B cell (primary cell): Measurements from ENCODE around the gene ZNF622. TPM values are rescaled to one million over a fixed set of nuclear protein-coding genes. Genes with fewer than 3 reads are reported as not detected.

Source experiments
- ATAC-seq: fragments of 200-7000 bp; cut with Tn5 transposase; one replicate; pipeline ENCODE4 v1.10.0; 2021; ENCODE audit warnings: low read depth, mild to moderate bottlenecking, moderate number of reproducible peaks, moderate library complexity
- CTCF ChIA-PET: fragments of 350-600 bp; sonication (Branson Sonifier 250); formaldehyde crosslinking; loops from one replicate; lab custom pipeline; 2021; ENCODE audit warnings: antibody characterized with exemption, inconsistent platforms; lab: Charles Lee
- POLR2A ChIA-PET: fragments of 350-600 bp; sonication (Branson Sonifier 250); formaldehyde crosslinking; loops from one replicate; lab custom pipeline; 2021; ENCODE audit warnings: antibody characterized with exemption; lab: Charles Lee
- DNase-seq: peaks from one replicate; pipeline ENCODE4 v3.0.0; 2013
- H2AFZ ChIP-seq: 2 replicates; pipeline ENCODE4 v1.6.1; 2012; ENCODE audit warnings: mild to moderate bottlenecking, low read depth, low read length; ENCODE audit not compliant: insufficient read depth, poor library complexity, severe bottlenecking
- H3K27ac ChIP-seq, 2 donors: 1 replicate in 1 of 2; 2 replicates in 1 of 2; pipeline ENCODE4 v1.5.1; 2012 to 2013; ENCODE audit warnings: low read length in 2 of 2, mild to moderate bottlenecking in 2 of 2, moderate library complexity in 1 of 2
- H3K27me3 ChIP-seq, 4 experiments: fragments of 200-600 bp in 1 of 4; sonication (generic) in 1 of 4; replicated peaks in 1 of 4; 1 replicate in 2 of 4; 2 replicates in 2 of 4; pipeline versions ENCODE4 v1.6.1 to v1.7.0; 2013 to 2016; ENCODE audit warnings: low read length in 3 of 4, mild to moderate bottlenecking in 2 of 4, mixed read lengths in 1 of 4, moderate library complexity in 1 of 4; ENCODE audit not compliant: insufficient read depth in 4 of 4, control insufficient read depth in 3 of 4; ENCODE audit errors: control extremely low read depth in 1 of 4
- H3K36me3 ChIP-seq, 2 experiments: replicated peaks in 1 of 2; 1 replicate in 1 of 2; 2 replicates in 1 of 2; pipeline versions ENCODE4 v1.6.1 to v1.7.1; 2013; ENCODE audit warnings: low read length in 1 of 2; ENCODE audit not compliant: insufficient read depth in 2 of 2, control insufficient read depth in 1 of 2; ENCODE audit errors: control extremely low read depth in 1 of 2, extremely low read depth in 1 of 2
- H3K4me1 ChIP-seq, 2 donors: fragments of 200-600 bp in 1 of 2; sonication (generic) in 1 of 2; 1 replicate in 1 of 2; 2 replicates in 1 of 2; pipeline versions ENCODE4 v1.5.1 to v1.6.1; 2013 to 2017; ENCODE audit warnings: low read length in 2 of 2; ENCODE audit not compliant: control insufficient read depth in 2 of 2, insufficient read depth in 2 of 2
- H3K4me2 ChIP-seq: replicated peaks from 2 replicates; pipeline ENCODE3; 2012; ENCODE audit warnings: mild to moderate bottlenecking, low read depth, low read length; ENCODE audit not compliant: poor library complexity, severe bottlenecking
- H3K4me3 ChIP-seq, 5 experiments: fragments of 200-600 bp in 1 of 5; sonication (generic) in 1 of 5; 1 replicate in 3 of 5; 2 replicates in 2 of 5; pipeline versions ENCODE4 v1.5.1 to v1.7.0; 2011 to 2016; ENCODE audit warnings: low read length in 4 of 5, mild to moderate bottlenecking in 4 of 5, low read depth in 2 of 5, control low read depth in 1 of 5, moderate library complexity in 1 of 5; ENCODE audit not compliant: insufficient read depth in 1 of 5; ENCODE audit errors: control extremely low read depth in 1 of 5, extremely low read depth in 1 of 5
- H3K79me2 ChIP-seq: fragments of 200-600 bp; sonication (generic); one replicate; pipeline ENCODE4 v1.6.0; 2016; ENCODE audit warnings: low read length; ENCODE audit not compliant: control insufficient read depth, insufficient read depth
- H3K9ac ChIP-seq: fragments of 200-600 bp; sonication (generic); 2 replicates; pipeline ENCODE4 v1.6.1; 2017; ENCODE audit warnings: mild to moderate bottlenecking, low read length, moderate library complexity
- H3K9me3 ChIP-seq, 3 donors: one replicate each; pipeline versions ENCODE4 v1.6.1 to v1.7.1; 2013; ENCODE audit warnings: low read length in 2 of 3; ENCODE audit not compliant: control insufficient read depth in 2 of 3, insufficient read depth in 1 of 3; ENCODE audit errors: control extremely low read depth in 1 of 3
- H4K20me1 ChIP-seq: 2 replicates; pipeline ENCODE4 v1.6.0; 2012; ENCODE audit warnings: mild to moderate bottlenecking, low read length; ENCODE audit not compliant: insufficient read depth, control insufficient read depth, poor library complexity, severe bottlenecking
- H3K27ac Mint-ChIP-seq: one replicate; pipeline ENCODE4 v1.8.0; 2021; ENCODE audit warnings: mixed read lengths
- H3K27me3 Mint-ChIP-seq: one replicate; pipeline ENCODE4 v1.8.0; 2021; ENCODE audit warnings: mixed read lengths
- H3K4me1 Mint-ChIP-seq: one replicate; pipeline ENCODE4 v1.8.0; 2021; ENCODE audit warnings: mixed read lengths
- H3K4me3 Mint-ChIP-seq: one replicate; pipeline ENCODE4 v1.8.0; 2021; ENCODE audit warnings: mixed read lengths
- H3K9me3 Mint-ChIP-seq: one replicate; pipeline ENCODE4 v1.8.0; 2022; ENCODE audit warnings: mixed read lengths; ENCODE audit not compliant: insufficient read depth
- CTCF ChIP-seq: fragments of 200-600 bp; IDR thresholded peaks from one replicate; pipeline ENCODE4 v1.8.0; 2022; ENCODE audit warnings: antibody characterized with exemption, mild to moderate bottlenecking
- EZH2 ChIP-seq: IDR thresholded peaks from 2 replicates; pipeline ENCODE4 v1.6.1; 2012; ENCODE audit warnings: borderline replicate concordance, low read depth, mild to moderate bottlenecking, moderate library complexity, low read length; ENCODE audit not compliant: insufficient read depth, poor library complexity, severe bottlenecking
- WGBS: methylation state at CpG from one replicate; pipeline ENCODE4 v1.1.5; 2013; ENCODE audit warnings: missing lambda C conversion rate; ENCODE audit not compliant: insufficient coverage; 5-methylcytosine and 5-hydroxymethylcytosine counted together
- intact Hi-C: fragments of 100-400 bp; cut with micrococcal nuclease; formaldehyde crosslinking; loops from one replicate; pipeline ENCODE4 v1.10.0; 2022
- polyA minus RNA-seq: library from RNA; depleted of rRNA, polyadenylated mRNA; stranded (reverse); fragments of >200 nt; gene quantifications from 2 replicates; pipeline ENCODE4 v1.2.3, GENCODE V29; 2012
- polyA plus RNA-seq: library from polyadenylated mRNA; depleted of rRNA; stranded (reverse); fragments of >200 nt; gene quantifications from 2 replicates; pipeline ENCODE4 v1.2.3, GENCODE V29; 2012
- total RNA-seq, 2 donors: library from RNA; stranded (reverse); fragments of 120-200 nt in 1 of 2; gene quantifications; 1 replicate in 1 of 2; 2 replicates in 1 of 2; pipeline versions ENCODE4 v1.2.3 to v1.2.4, GENCODE V29; 2013 to 2022

The ZNF622 gene
- total RNA-seq (34.6 and 37.1 TPM in 2 replicates), polyA plus RNA-seq (7.5 and 11.1 TPM in 2 replicates), polyA minus RNA-seq (30.6 and 33.1 TPM in 2 replicates)
- 38.8 TPM for total RNA-seq (2013)

GRCh38 chr5:16465544-16466432 lies at the start of gene ZNF622:
TSS of gene ZNF622 (minus strand) at chr5:16465800. CDS start at chr5:16465665, 135 bp downstream.
- Histone ChIP-seq H4K20me1 (peaks cover 42% of the 10 kb centered on the region), H3K27me3 (no peaks in the 10 kb centered on the region), H3K79me2 (peaks cover 60% of the 10 kb centered on the region), H3K4me3 (peak within 1 kb of the TSS; percentile 90 to 98 (median 96)), H2AFZ (peak within 1 kb of the TSS; percentile 97), H3K36me3 (peaks cover 6 to 29% of the 10 kb centered on the region in 2 experiments), H3K4me1 (peaks cover 42 to 43% of the 10 kb centered on the region in 2 donors), H3K9ac (peak within 1 kb of the TSS; percentile 96), H3K9me3 (no peaks in the 10 kb centered on the region), H3K27ac (peak within 1 kb of the TSS; percentile 79 to 90), H3K4me2 (peak within 1 kb of the TSS; percentile 95)
- ATAC-seq (peak; percentile 96), DNase-seq (peak; percentile 92)
- H3K4me1 Mint-ChIP-seq: peaks cover 78% of the 10 kb centered on the region
- intact Hi-C loops: loop anchor here (1.0 to 10.0 kb wide), 7 partner anchors 9 to 1801 kb away; partner anchors contain the start of genes OTULIN and RETREG1
- WGBS: under 1% methylated on average over 70 of the region's 75 CpGs
- ChIA-PET CTCF (interaction anchor here (0.9 to 2.9 kb wide), 2 partner anchors 10 to 11 kb away, joined by 3 to 15 read pairs; no protein-coding TSS in a partner anchor), POLR2A (interaction anchor here (1.0 to 1.2 kb wide), 2 partner anchors 10 kb away, joined by 3 to 4 read pairs; no protein-coding TSS in a partner anchor)
- no peak for TF ChIP-seq CTCF
- no peak for TF ChIP-seq EZH2
- no peaks in the 10 kb centered on the region for H3K27me3 Mint-ChIP-seq
- peak within 1 kb of the TSS; percentile 94 for H3K27ac Mint-ChIP-seq
- H3K4me3 Mint-ChIP-seq: peak within 1 kb of the TSS; percentile 96
- H3K9me3 Mint-ChIP-seq: no peaks in the 10 kb centered on the region

GRCh38 chr5:16510098-16510497 lies 44.5 kb upstream of the ZNF622 start:
- TF ChIP-seq EZH2: no peak
- no peak for TF ChIP-seq CTCF
- Histone ChIP-seq H3K4me3 (no peak overlapping the region), H3K4me1 (no peaks in the 10 kb centered on the region), H3K27me3 (no peaks in the 10 kb centered on the region), H3K36me3 (no peaks in the 10 kb centered on the region), H3K27ac (no peak overlapping the region), H3K9ac (no peak overlapping the region), H3K4me2 (no peak overlapping the region), H3K9me3 (peaks cover 0 to 3% (median 0%) of the 10 kb centered on the region in 3 donors), H3K79me2 (no peaks in the 10 kb centered on the region), H4K20me1 (no peaks in the 10 kb centered on the region), H2AFZ (no peak overlapping the region)
- no peaks in the 10 kb centered on the region for H3K9me3 Mint-ChIP-seq
- ChIA-PET POLR2A (no interaction called here), CTCF (no interaction called here)
- no peaks in the 10 kb centered on the region for H3K27me3 Mint-ChIP-seq
- no peak overlapping the region for H3K27ac Mint-ChIP-seq
- H3K4me3 Mint-ChIP-seq: no peak overlapping the region
- WGBS: no CpG with 5 or more reads among the region's 3 CpGs
- DNase-seq (no peak), ATAC-seq (no peak)
- no peaks in the 10 kb centered on the region for H3K4me1 Mint-ChIP-seq
- intact Hi-C loops: no loop called here
